Endodermal cell (in vitro differentiated cells): ENCODE data around the gene EPN2. TPM values are rescaled to one million over a fixed set of nuclear protein-coding genes. Genes with fewer than 3 reads are reported as not detected.
A peak's percentile ranks its signal among the peaks of the same experiment; 100 is the strongest.

Source experiments
- DNase-seq: peaks from one replicate; pipeline ENCODE4 v3.0.0-alpha.2; 2017
- H3K27ac ChIP-seq: 2 replicates; pipeline ENCODE4 v1.5.1; 2013; ENCODE audit warnings: mild to moderate bottlenecking, low read depth, low read length, moderate library complexity
- H3K27me3 ChIP-seq: 2 replicates; pipeline ENCODE4 v1.6.1; 2013; ENCODE audit warnings: mild to moderate bottlenecking, low read length, moderate library complexity; ENCODE audit not compliant: insufficient read depth, control insufficient read depth, poor library complexity, severe bottlenecking
- H3K36me3 ChIP-seq: 2 replicates; pipeline ENCODE4 v1.7.0; 2013; ENCODE audit warnings: mild to moderate bottlenecking, low read length, moderate library complexity; ENCODE audit not compliant: control insufficient read depth, insufficient read depth
- H3K4me1 ChIP-seq: one replicate; pipeline ENCODE4 v1.7.0; 2013; ENCODE audit warnings: low read length; ENCODE audit not compliant: control insufficient read depth, insufficient read depth
- H3K4me3 ChIP-seq: 2 replicates; pipeline ENCODE4 v1.5.1; 2013; ENCODE audit warnings: mild to moderate bottlenecking, low read length, moderate library complexity
- H3K9ac ChIP-seq: 2 replicates; pipeline ENCODE4 v1.6.1; 2013; ENCODE audit warnings: mild to moderate bottlenecking, low read length, moderate library complexity; ENCODE audit not compliant: poor library complexity, severe bottlenecking; ENCODE audit errors: extremely low read depth
- H3K9me3 ChIP-seq: 2 replicates; pipeline ENCODE4 v1.6.1; 2013; ENCODE audit warnings: mild to moderate bottlenecking, low read length, moderate library complexity; ENCODE audit not compliant: control insufficient read depth
- H3K27ac Mint-ChIP-seq: 2 replicates; pipeline ENCODE4 v1.8.0; 2020; ENCODE audit warnings: mixed read lengths
- H3K27me3 Mint-ChIP-seq: 2 replicates; pipeline ENCODE4 v1.8.0; 2021; ENCODE audit warnings: mild to moderate bottlenecking, mixed read lengths; ENCODE audit not compliant: insufficient read depth
- H3K36me3 Mint-ChIP-seq: 2 replicates; pipeline ENCODE4 v1.8.0; 2020; ENCODE audit warnings: low read depth, mixed read lengths
- H3K4me1 Mint-ChIP-seq: 2 replicates; pipeline ENCODE4 v1.8.0; 2020; ENCODE audit warnings: mixed read lengths
- H3K4me3 Mint-ChIP-seq: 2 replicates; pipeline ENCODE4 v1.8.0; 2020; ENCODE audit warnings: mild to moderate bottlenecking, moderate library complexity, mixed read lengths
- H3K9me3 Mint-ChIP-seq: 2 replicates; pipeline ENCODE4 v1.8.0; 2020; ENCODE audit warnings: mild to moderate bottlenecking, mixed read lengths
- CTCF ChIP-seq: fragments of 200-600 bp; sonication (generic); conservative IDR thresholded peaks from 2 replicates; pipeline ENCODE4 v1.5.0; 2021; ENCODE audit warnings: antibody characterized with exemption, mild to moderate bottlenecking
- WGBS, 2 experiments: methylation state at CpG; one replicate each; pipeline versions ENCODE4 v1.1.5 to v1.1.7; 2013; ENCODE audit warnings: missing lambda C conversion rate in 2 of 2, mixed read lengths in 1 of 2; ENCODE audit not compliant: insufficient coverage in 1 of 2, insufficient read length in 1 of 2; 5-methylcytosine and 5-hydroxymethylcytosine counted together
- total RNA-seq, 2 donors: library from RNA; stranded (reverse); fragmentation: NEBNext Ultra II Directional in 1 of 2; extraction: Animal tissue kit (Norgen Biotek cat#: 25700) in 1 of 2; gene quantifications; 2 replicates in 1 of 2; 3 replicates in 1 of 2; pipeline ENCODE4 v1.2.1, GENCODE V29; 2021

Gene EPN2
- total RNA-seq, 2 donors from 2014 or later: 46.0 to 50.9 TPM

GRCh38 chr17:19310151-19310550, 73.0 kb downstream of the EPN2 start:
- Histone ChIP-seq H3K36me3 (peaks cover 35% of the 10 kb centered on the region), H3K27me3 (no peaks in the 10 kb centered on the region), H3K4me3 (no peak overlapping the region), H3K9ac (no peak overlapping the region), H3K27ac (no peak overlapping the region), H3K9me3 (no peaks in the 10 kb centered on the region), H3K4me1 (no peaks in the 10 kb centered on the region)
- no peak overlapping the region for H3K27ac Mint-ChIP-seq
- H3K4me1 Mint-ChIP-seq: no peaks in the 10 kb centered on the region
- peaks cover 42% of the 10 kb centered on the region for H3K36me3 Mint-ChIP-seq
- 95 to 96% methylated on average over 3 to 4 of the region's 4 CpGs for WGBS, 2 experiments
- no peaks in the 10 kb centered on the region for H3K27me3 Mint-ChIP-seq
- TF ChIP-seq CTCF: no peak
- DNase-seq: no peak
- H3K9me3 Mint-ChIP-seq: no peaks in the 10 kb centered on the region
- no peak overlapping the region for H3K4me3 Mint-ChIP-seq

- no peak overlapping the region for H3K27ac Mint-ChIP-seq
- Histone ChIP-seq H3K9ac (no peak overlapping the region), H3K4me1 (no peaks in the 10 kb centered on the region), H3K4me3 (no peak overlapping the region), H3K27ac (no peak overlapping the region), H3K27me3 (no peaks in the 10 kb centered on the region), H3K36me3 (peaks cover 41% of the 10 kb centered on the region), H3K9me3 (no peaks in the 10 kb centered on the region)
- no peaks in the 10 kb centered on the region for H3K9me3 Mint-ChIP-seq
- H3K27me3 Mint-ChIP-seq: no peaks in the 10 kb centered on the region
- peak; percentile 30 for DNase-seq
- H3K36me3 Mint-ChIP-seq: peaks cover 44% of the 10 kb centered on the region
- no peak for TF ChIP-seq CTCF
- H3K4me1 Mint-ChIP-seq: no peaks in the 10 kb centered on the region
- WGBS, 2 experiments: 100% methylated on average over 1 to 2 of the region's 5 CpGs
- no peak overlapping the region for H3K4me3 Mint-ChIP-seq
Observed at GRCh38 chr17:19311016-19311415, 73.8 kb downstream of the EPN2 start.

- TF ChIP-seq CTCF: no peak
- Histone ChIP-seq H3K36me3 (peaks cover 41% of the 10 kb centered on the region), H3K4me1 (no peaks in the 10 kb centered on the region), H3K4me3 (no peak overlapping the region), H3K9ac (no peak overlapping the region), H3K9me3 (no peaks in the 10 kb centered on the region), H3K27me3 (no peaks in the 10 kb centered on the region), H3K27ac (no peak overlapping the region)
- WGBS, 2 experiments: 96% methylated on average over 6 of the region's 6 CpGs; no CpG with 5 or more reads in 1 of the 2 experiments
- Mint-ChIP-seq H3K9me3 (no peaks in the 10 kb centered on the region), H3K4me3 (no peak overlapping the region), H3K36me3 (peaks cover 44% of the 10 kb centered on the region), H3K4me1 (peaks cover 5% of the 10 kb centered on the region), H3K27ac (no peak overlapping the region), H3K27me3 (no peaks in the 10 kb centered on the region)
- DNase-seq: peak; percentile 13
Observed at GRCh38 chr17:19311421-19312215, 74.5 kb downstream of the EPN2 start.
